Mesenchymal stem cell (in vitro differentiated cells and primary cell): ENCODE results near the gene KATNB1.

Source experiments
- DNase-seq: peaks from one replicate; pipeline ENCODE4 v3.0.0-alpha.2; 2013
- H2AFZ ChIP-seq: one replicate; pipeline ENCODE4 v1.6.1; 2013; ENCODE audit warnings: low read depth, mild to moderate bottlenecking, control low read depth, inconsistent platforms, low read length, moderate library complexity
- H2AK5ac ChIP-seq: 2 replicates; pipeline ENCODE4 v1.6.1; 2013; ENCODE audit warnings: low read length, moderate library complexity, mild to moderate bottlenecking, inconsistent platforms; ENCODE audit not compliant: severe bottlenecking
- H2BK120ac ChIP-seq: one replicate; pipeline ENCODE4 v1.6.1; 2013; ENCODE audit warnings: low read depth, mild to moderate bottlenecking, inconsistent platforms, low read length, moderate library complexity
- H2BK12ac ChIP-seq, 2 experiments: one replicate each; pipeline ENCODE4 v1.6.1; 2013; ENCODE audit warnings: inconsistent platforms in 2 of 2, low read length in 2 of 2, mild to moderate bottlenecking in 2 of 2, moderate library complexity in 2 of 2, control low read depth in 1 of 2
- H2BK15ac ChIP-seq: one replicate; pipeline ENCODE4 v1.6.1; 2013; ENCODE audit warnings: mild to moderate bottlenecking, low read depth, inconsistent platforms; ENCODE audit not compliant: poor library complexity, severe bottlenecking
- H2BK5ac ChIP-seq: 2 replicates; pipeline ENCODE4 v1.6.1; 2013; ENCODE audit warnings: low read depth, mild to moderate bottlenecking, low read length, control low read depth, inconsistent platforms; ENCODE audit not compliant: poor library complexity, severe bottlenecking
- H3K14ac ChIP-seq, 2 experiments: one replicate each; pipeline ENCODE4 v1.6.1; 2013; ENCODE audit warnings: inconsistent platforms in 2 of 2, low read length in 2 of 2, control low read depth in 1 of 2, mild to moderate bottlenecking in 1 of 2, moderate library complexity in 1 of 2
- H3K18ac ChIP-seq, 2 experiments: one replicate each; pipeline ENCODE4 v1.6.1; 2013; ENCODE audit warnings: inconsistent platforms in 2 of 2, low read length in 2 of 2, control low read depth in 1 of 2, low read depth in 1 of 2, mild to moderate bottlenecking in 1 of 2
- H3K23ac ChIP-seq, 2 experiments: one replicate each; pipeline ENCODE4 v1.6.1; 2013; ENCODE audit warnings: inconsistent platforms in 2 of 2, low read length in 2 of 2, mild to moderate bottlenecking in 2 of 2, moderate library complexity in 2 of 2, control low read depth in 1 of 2
- H3K27ac ChIP-seq: 2 replicates; pipeline ENCODE4 v1.5.1; 2013; ENCODE audit warnings: mild to moderate bottlenecking, moderate library complexity, low read length, control low read depth, inconsistent platforms; ENCODE audit not compliant: poor library complexity, severe bottlenecking
- H3K27me3 ChIP-seq, 2 experiments: 2 replicates each; pipeline versions ENCODE4 v1.6.1 to v1.7.0; 2013; ENCODE audit warnings: low read length in 2 of 2, mild to moderate bottlenecking in 2 of 2, moderate library complexity in 2 of 2, control low read depth in 1 of 2, inconsistent platforms in 1 of 2; ENCODE audit not compliant: control insufficient read depth in 1 of 2, insufficient read depth in 1 of 2
- H3K36me3 ChIP-seq, 2 experiments: 2 replicates each; pipeline versions ENCODE4 v1.6.1 to v1.7.0; 2013; ENCODE audit warnings: low read length in 2 of 2, control low read depth in 1 of 2, inconsistent platforms in 1 of 2, low read depth in 1 of 2, mild to moderate bottlenecking in 1 of 2; ENCODE audit not compliant: insufficient read depth in 2 of 2, control insufficient read depth in 1 of 2
- H3K4ac ChIP-seq, 2 experiments: one replicate each; pipeline ENCODE4 v1.6.1; 2013; ENCODE audit warnings: inconsistent platforms in 2 of 2, low read length in 2 of 2, mild to moderate bottlenecking in 2 of 2, moderate library complexity in 2 of 2, control low read depth in 1 of 2, low read depth in 1 of 2
- H3K4me1 ChIP-seq: 2 replicates; pipeline ENCODE4 v1.6.1; 2013; ENCODE audit warnings: low read depth, low read length, control low read depth; ENCODE audit not compliant: control insufficient read depth, insufficient read depth
- H3K4me2 ChIP-seq: 2 replicates; pipeline ENCODE4 v1.6.1; 2013; ENCODE audit warnings: low read length, mild to moderate bottlenecking, inconsistent platforms; ENCODE audit not compliant: poor library complexity, severe bottlenecking
- H3K4me3 ChIP-seq, 2 experiments: 2 replicates each; pipeline versions ENCODE4 v1.5.1 to v1.7.0; 2013; ENCODE audit warnings: low read length in 2 of 2, mild to moderate bottlenecking in 2 of 2, control low read depth in 1 of 2, low read depth in 1 of 2; ENCODE audit not compliant: insufficient read depth in 1 of 2
- H3K79me1 ChIP-seq: replicated peaks from 2 replicates; pipeline ENCODE4 v1.6.1; 2013; ENCODE audit warnings: mild to moderate bottlenecking, control low read depth, low read length, inconsistent platforms; ENCODE audit not compliant: poor library complexity, severe bottlenecking
- H3K9ac ChIP-seq: 2 replicates; pipeline ENCODE4 v1.7.0; 2013; ENCODE audit warnings: mild to moderate bottlenecking, low read length, moderate library complexity
- H3K9me3 ChIP-seq: 2 replicates; pipeline ENCODE4 v1.7.0; 2013; ENCODE audit warnings: mild to moderate bottlenecking, low read length; ENCODE audit not compliant: control insufficient read depth
- H4K8ac ChIP-seq: one replicate; pipeline ENCODE4 v1.6.1; 2013; ENCODE audit warnings: inconsistent platforms, mild to moderate bottlenecking, low read length, moderate library complexity
- H4K91ac ChIP-seq: one replicate; pipeline ENCODE4 v1.6.1; 2013; ENCODE audit warnings: mild to moderate bottlenecking, low read length, inconsistent platforms
- WGBS: methylation state at CpG from one replicate; pipeline ENCODE4 v1.1.7; 2013; ENCODE audit warnings: mixed read lengths; 5-methylcytosine and 5-hydroxymethylcytosine counted together

The KATNB1 gene

DNA sequence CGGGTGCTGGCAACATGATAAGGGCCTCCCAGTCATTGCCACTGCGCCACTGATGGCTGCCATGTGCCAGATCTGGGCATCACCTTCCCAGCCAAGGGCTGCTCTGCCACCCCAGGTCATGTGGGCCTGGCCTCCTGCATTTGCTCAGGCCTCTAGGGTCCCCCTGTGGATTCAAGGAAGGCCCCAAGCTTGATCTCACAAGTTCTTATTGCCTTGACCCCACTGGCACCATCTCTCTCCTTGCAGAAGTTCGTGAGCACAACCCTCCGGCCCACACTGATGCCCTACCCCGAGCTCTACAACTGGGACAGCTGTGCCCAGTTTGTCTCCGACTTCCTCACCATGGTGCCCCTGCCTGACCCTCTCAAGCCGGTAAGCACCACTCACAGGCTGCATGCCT is 35.7 kb upstream of the KATNB1 start:
- Histone ChIP-seq H3K4me1 (peaks cover under 1% of the 10 kb centered on the region), H2AFZ (no peak overlapping the region), H3K36me3 (no peaks in the 10 kb centered on the region), H3K79me1 (no peaks in the 10 kb centered on the region), H3K9me3 (no peaks in the 10 kb centered on the region), H3K9ac (no peak overlapping the region), H2BK5ac (no peak overlapping the region), H2BK120ac (no peak overlapping the region), H4K8ac (no peak overlapping the region), H2BK15ac (no peak overlapping the region), H3K27me3 (peaks cover 0 to 58% of the 10 kb centered on the region in 2 experiments), H3K14ac (no peak overlapping the region), H2AK5ac (no peak overlapping the region), H4K91ac (no peak overlapping the region), H3K18ac (no peak overlapping the region), H3K4ac (no peak overlapping the region), H3K4me2 (no peak overlapping the region), H3K23ac (no peak overlapping the region), H3K4me3 (no peak overlapping the region), H2BK12ac (no peak overlapping the region), H3K27ac (no peak overlapping the region)
- WGBS = 92% methylated on average over 7 of the region's 7 CpGs
- DNase-seq = no peak

DNA sequence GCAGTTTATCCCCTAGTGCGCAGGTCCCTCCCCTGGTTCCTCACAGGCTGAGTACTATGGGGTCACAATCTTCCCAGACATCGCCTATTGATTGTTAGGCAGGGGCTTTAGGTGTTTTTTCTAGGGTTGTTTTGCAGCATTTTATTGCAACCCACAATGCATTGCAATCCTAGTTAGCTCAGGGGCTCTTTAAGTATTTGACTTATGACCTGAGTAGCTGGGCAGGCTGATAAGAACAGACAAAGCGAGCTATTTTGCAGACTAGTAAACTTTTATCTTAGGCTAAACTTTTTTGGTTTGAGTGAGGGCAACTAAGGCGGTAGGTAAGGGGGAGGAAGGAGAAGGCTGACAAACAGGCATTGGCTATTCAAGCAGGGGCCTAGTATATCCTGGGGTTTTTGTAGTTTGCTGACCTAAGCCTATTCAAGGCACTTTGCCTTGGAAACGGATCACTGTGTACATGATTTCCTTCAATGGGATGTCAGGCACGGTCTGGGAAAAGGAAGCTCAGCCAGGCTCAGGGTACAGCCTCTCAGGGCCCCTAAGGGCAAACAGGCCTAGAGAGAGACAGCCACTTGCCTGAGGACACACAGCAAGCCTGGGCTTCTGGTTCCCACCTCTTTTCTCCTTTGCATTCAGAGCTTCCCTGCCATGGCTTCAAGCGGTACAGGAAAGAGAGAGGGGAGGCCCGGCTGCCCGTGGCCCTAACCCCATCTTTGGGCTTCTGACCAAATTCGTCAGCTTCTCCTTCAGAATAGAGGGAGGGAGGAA is 34.6 kb upstream of the KATNB1 start:
- Histone ChIP-seq H3K4me2 (no peak overlapping the region), H3K4me3 (no peak overlapping the region), H4K91ac (no peak overlapping the region), H3K27me3 (peaks cover 0 to 59% of the 10 kb centered on the region in 2 experiments), H3K4ac (no peak overlapping the region), H2AK5ac (no peak overlapping the region), H3K79me1 (no peaks in the 10 kb centered on the region), H3K23ac (no peak overlapping the region), H2BK15ac (no peak overlapping the region), H4K8ac (no peak overlapping the region), H2BK12ac (no peak overlapping the region), H3K9me3 (no peaks in the 10 kb centered on the region), H2AFZ (no peak overlapping the region), H2BK5ac (no peak overlapping the region), H3K4me1 (no peaks in the 10 kb centered on the region), H3K18ac (no peak overlapping the region), H3K27ac (no peak overlapping the region), H3K36me3 (no peaks in the 10 kb centered on the region), H2BK120ac (no peak overlapping the region), H3K14ac (no peak overlapping the region), H3K9ac (no peak overlapping the region)
- no peak for DNase-seq
- 62% methylated on average over 10 of the region's 10 CpGs for WGBS

DNA sequence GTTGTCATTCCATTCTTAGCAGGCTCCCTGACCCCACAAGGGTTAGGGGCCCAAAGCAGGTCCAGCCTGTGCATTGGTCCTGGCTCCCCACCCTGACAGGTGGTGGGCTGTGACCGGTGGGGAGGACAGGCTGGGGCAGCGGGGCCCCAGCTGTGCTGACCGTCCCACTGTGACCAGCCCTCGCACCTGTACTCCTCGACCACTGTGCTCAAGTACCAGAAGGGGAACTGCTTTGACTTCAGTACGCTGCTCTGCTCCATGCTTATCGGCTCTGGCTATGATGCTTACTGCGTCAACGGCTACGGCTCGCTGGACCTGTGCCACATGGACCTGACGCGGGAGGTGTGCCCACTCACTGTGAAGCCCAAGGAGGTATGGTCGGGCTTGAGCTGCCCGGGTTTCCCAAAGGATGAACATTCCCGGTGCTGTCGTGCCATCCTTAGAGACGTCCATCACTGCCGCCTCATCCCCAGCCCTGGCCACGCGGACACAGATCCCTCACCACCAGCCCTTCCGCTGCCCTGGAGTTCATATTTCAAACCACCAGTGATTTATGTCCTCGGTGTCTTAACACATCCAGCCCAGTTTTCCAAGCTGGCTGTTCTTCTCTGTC is 33.7 kb upstream of the KATNB1 start:
- Histone ChIP-seq H3K27ac (no peak overlapping the region), H2BK5ac (no peak overlapping the region), H4K8ac (no peak overlapping the region), H3K4me1 (no peaks in the 10 kb centered on the region), H3K23ac (peak overlapping the region in 1 of 2 experiments; percentile 74), H2BK12ac (no peak overlapping the region), H3K4ac (no peak overlapping the region), H3K79me1 (no peaks in the 10 kb centered on the region), H4K91ac (no peak overlapping the region), H3K27me3 (peaks cover 0 to 55% of the 10 kb centered on the region in 2 experiments), H2BK15ac (no peak overlapping the region), H3K4me3 (no peak overlapping the region), H2BK120ac (no peak overlapping the region), H3K36me3 (no peaks in the 10 kb centered on the region), H3K9me3 (no peaks in the 10 kb centered on the region), H3K18ac (no peak overlapping the region), H3K14ac (peak overlapping the region in 1 of 2 experiments; percentile 80), H3K9ac (no peak overlapping the region), H2AFZ (no peak overlapping the region), H3K4me2 (no peak overlapping the region), H2AK5ac (no peak overlapping the region)
- WGBS = 89% methylated on average over 23 of the region's 23 CpGs
- no peak for DNase-seq

DNA sequence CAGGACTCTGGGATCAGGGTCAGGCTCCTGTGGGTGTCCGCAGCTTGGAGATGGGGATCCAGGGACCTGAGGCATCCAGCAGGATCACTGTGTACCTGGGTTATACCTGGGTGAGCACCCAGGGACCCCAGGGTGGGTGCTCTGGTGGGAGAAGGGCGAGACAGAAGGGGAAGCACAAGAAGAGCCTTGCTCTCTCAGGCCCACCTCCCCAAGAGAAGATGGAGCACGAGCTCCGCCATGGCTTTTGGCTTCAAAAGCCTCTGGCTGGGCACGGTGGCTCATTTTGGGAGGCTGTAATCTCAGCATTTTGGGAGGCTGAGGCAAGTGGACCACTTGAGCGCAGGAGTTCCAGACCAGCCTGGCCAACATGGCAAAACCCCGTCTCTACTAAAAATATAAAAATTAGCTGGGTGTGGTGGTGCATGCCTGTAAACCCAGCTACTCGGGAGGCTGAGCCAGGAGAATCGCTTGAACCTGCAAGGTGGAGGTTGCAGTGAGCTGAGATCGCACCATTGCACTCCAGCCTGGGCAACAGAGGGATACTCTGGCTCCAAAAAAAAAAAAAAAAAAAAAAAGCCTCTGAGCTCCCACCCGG is 32.1 kb upstream of the KATNB1 start:
- 96% methylated on average over 9 of the region's 11 CpGs for WGBS

More for the DNA sequence above, 32.1 kb upstream of the KATNB1 start:
- H3K79me1 ChIP-seq = no peaks in the 10 kb centered on the region
- H3K23ac ChIP-seq = no peak overlapping the region
- no peak overlapping the region for H2BK120ac ChIP-seq
- H4K91ac ChIP-seq = no peak overlapping the region
- H3K4ac ChIP-seq = no peak overlapping the region
- no peak overlapping the region for H4K8ac ChIP-seq
- no peaks in the 10 kb centered on the region for H3K9me3 ChIP-seq
- H2AFZ ChIP-seq = no peak overlapping the region
- no peak overlapping the region for H2BK15ac ChIP-seq
- no peak overlapping the region for H3K18ac ChIP-seq
- no peak overlapping the region for H2BK12ac ChIP-seq
- H2AK5ac ChIP-seq = no peak overlapping the region
- no peaks in the 10 kb centered on the region for H3K4me1 ChIP-seq
- no peak overlapping the region for H3K4me2 ChIP-seq
- H3K27ac ChIP-seq = no peak overlapping the region
- H3K4me3 ChIP-seq = no peak overlapping the region
- H3K14ac ChIP-seq = no peak overlapping the region
- no peak overlapping the region for H3K9ac ChIP-seq
- H3K36me3 ChIP-seq = no peaks in the 10 kb centered on the region
- no peak for DNase-seq
- H3K27me3 ChIP-seq = peaks cover 7 to 58% of the 10 kb centered on the region in 2 experiments
- H2BK5ac ChIP-seq = no peak overlapping the region
